ENCODE data around the gene EPS15. TPM values are rescaled to one million over a fixed set of nuclear protein-coding genes. Genes with fewer than 3 reads are reported as not detected.

Gene EPS15
- total RNA-seq, 1 experiment from 2014 or later = 48.7 TPM

- TF ChIP-seq CTCF (IDR thresholded peaks at IDR 0.05; ENCODE audit: unreplicated experiment) = no peak
- H3K27ac Mint-ChIP-seq (ENCODE audit: low read depth, unreplicated experiment) = peak overlapping the region; percentile 93
- POLR2A ChIA-PET = interaction anchor here (0.7 to 3.1 kb wide), 7 partner anchors 10 to 544 kb away, joined by 3 to 25 read pairs (median 4); no protein-coding TSS in a partner anchor
These were observed 3.0 kb downstream of the EPS15 start for GRCh38 chr1:51515982-51516648.

GRCh38 chr1:51515312-51515960, 3.6 kb downstream of the EPS15 start:
- CTCF ChIA-PET = interaction anchor here (1.0 kb wide), 1 partner anchor 14 kb away, joined by 3 read pairs; no protein-coding TSS in a partner anchor
- Mint-ChIP-seq H3K36me3 (ENCODE audit: insufficient read depth, unreplicated experiment) (no peaks in the 10 kb centered on the region), H3K27me3 (ENCODE audit: insufficient read depth, unreplicated experiment) (no peaks in the 10 kb centered on the region), H3K27ac (ENCODE audit: low read depth, unreplicated experiment) (peak overlapping the region; percentile 93), H3K4me1 (ENCODE audit: insufficient read depth, unreplicated experiment) (peaks cover 18% of the 10 kb centered on the region), H3K9me3 (ENCODE audit: unreplicated experiment) (no peaks in the 10 kb centered on the region), H3K4me3 (ENCODE audit: unreplicated experiment) (no peak overlapping the region)
- POLR2A ChIA-PET = interaction anchor here (0.7 to 3.1 kb wide), 4 partner anchors 9 to 106 kb away, joined by 3 to 25 read pairs (median 4); no protein-coding TSS in a partner anchor
- BruUV-seq (replicated peaks) = no TSS peak
- no peak for DNase-seq (ENCODE audit: unreplicated experiment)
- TF ChIP-seq CTCF (IDR thresholded peaks at IDR 0.05; ENCODE audit: unreplicated experiment) = no peak
- intact Hi-C loops (cut with micrococcal nuclease) = no loop called here

More at GRCh38 chr1:51515982-51516648, 3.0 kb downstream of the EPS15 start:
- H3K36me3 Mint-ChIP-seq (ENCODE audit: insufficient read depth, unreplicated experiment) = no peaks in the 10 kb centered on the region
- BruUV-seq (replicated peaks) = no TSS peak
- CTCF ChIA-PET = interaction anchor here (0.9 to 1.6 kb wide), 2 partner anchors 10 to 11 kb away, joined by 3 to 5 read pairs; no protein-coding TSS in a partner anchor
- H3K9me3 Mint-ChIP-seq (ENCODE audit: unreplicated experiment) = no peaks in the 10 kb centered on the region
- no peaks in the 10 kb centered on the region for H3K27me3 Mint-ChIP-seq (ENCODE audit: insufficient read depth, unreplicated experiment)
- intact Hi-C loops (cut with micrococcal nuclease) = no loop called here
- H3K4me3 Mint-ChIP-seq (ENCODE audit: unreplicated experiment) = peak overlapping the region; percentile 79
- peaks cover 18% of the 10 kb centered on the region for H3K4me1 Mint-ChIP-seq (ENCODE audit: insufficient read depth, unreplicated experiment)
- DNase-seq (ENCODE audit: unreplicated experiment) = no peak

GRCh38 chr1:51514733-51515132, 4.3 kb downstream of the EPS15 start:
- Mint-ChIP-seq H3K36me3 (ENCODE audit: insufficient read depth, unreplicated experiment) (peaks cover 6% of the 10 kb centered on the region), H3K27ac (ENCODE audit: low read depth, unreplicated experiment) (no peak overlapping the region), H3K4me1 (ENCODE audit: insufficient read depth, unreplicated experiment) (peaks cover 18% of the 10 kb centered on the region), H3K4me3 (ENCODE audit: unreplicated experiment) (no peak overlapping the region), H3K9me3 (ENCODE audit: unreplicated experiment) (no peaks in the 10 kb centered on the region), H3K27me3 (ENCODE audit: insufficient read depth, unreplicated experiment) (no peaks in the 10 kb centered on the region)
- no TSS peak for BruUV-seq (replicated peaks)
- intact Hi-C loops (cut with micrococcal nuclease) = no loop called here
- CTCF ChIA-PET = interaction anchor here (1.0 kb wide), 1 partner anchor 15 kb away, joined by 3 read pairs; no protein-coding TSS in a partner anchor
- no peak for DNase-seq (ENCODE audit: unreplicated experiment)
- TF ChIP-seq CTCF (IDR thresholded peaks at IDR 0.05; ENCODE audit: unreplicated experiment) = no peak
- POLR2A ChIA-PET = interaction anchor here (3.1 kb wide), 1 partner anchor 8 kb away, joined by 25 read pairs; no protein-coding TSS in a partner anchor

- ChIA-PET CTCF (interaction anchor here (0.6 to 1.2 kb wide), 4 partner anchors 12 to 255 kb away, joined by 3 to 4 read pairs (median 3); no protein-coding TSS in a partner anchor), POLR2A (interaction anchor here (0.7 kb wide), 1 partner anchor 119 kb away, joined by 4 read pairs; no protein-coding TSS in a partner anchor)
- no peak overlapping the region for H3K4me3 Mint-ChIP-seq (ENCODE audit: unreplicated experiment)
- TF ChIP-seq CTCF (IDR thresholded peaks at IDR 0.05; ENCODE audit: unreplicated experiment) = no peak
- intact Hi-C loops (cut with micrococcal nuclease) = no loop called here
- peaks cover 6% of the 10 kb centered on the region for H3K36me3 Mint-ChIP-seq (ENCODE audit: insufficient read depth, unreplicated experiment)
- BruUV-seq (replicated peaks) = no TSS peak
- peaks cover 26% of the 10 kb centered on the region for H3K4me1 Mint-ChIP-seq (ENCODE audit: insufficient read depth, unreplicated experiment)
- no peak overlapping the region for H3K27ac Mint-ChIP-seq (ENCODE audit: low read depth, unreplicated experiment)
- no peaks in the 10 kb centered on the region for H3K9me3 Mint-ChIP-seq (ENCODE audit: unreplicated experiment)
- H3K27me3 Mint-ChIP-seq (ENCODE audit: insufficient read depth, unreplicated experiment) = no peaks in the 10 kb centered on the region
- no peak for DNase-seq (ENCODE audit: unreplicated experiment)
These were observed 6.5 kb downstream of the EPS15 start for GRCh38 chr1:51512606-51513005.

Measured in MCF 10A (cell line).